Measurements from ENCODE around the gene LAMB1. TPM values are rescaled to one million over a fixed set of nuclear protein-coding genes. Genes with fewer than 3 reads are reported as not detected.
A peak's percentile ranks its signal among the peaks of the same experiment; 100 is the strongest.

Gene LAMB1
- total and polyA plus RNA-seq, 7 donors = 17.0 to 45.9 (median 25.8) TPM

DNA sequence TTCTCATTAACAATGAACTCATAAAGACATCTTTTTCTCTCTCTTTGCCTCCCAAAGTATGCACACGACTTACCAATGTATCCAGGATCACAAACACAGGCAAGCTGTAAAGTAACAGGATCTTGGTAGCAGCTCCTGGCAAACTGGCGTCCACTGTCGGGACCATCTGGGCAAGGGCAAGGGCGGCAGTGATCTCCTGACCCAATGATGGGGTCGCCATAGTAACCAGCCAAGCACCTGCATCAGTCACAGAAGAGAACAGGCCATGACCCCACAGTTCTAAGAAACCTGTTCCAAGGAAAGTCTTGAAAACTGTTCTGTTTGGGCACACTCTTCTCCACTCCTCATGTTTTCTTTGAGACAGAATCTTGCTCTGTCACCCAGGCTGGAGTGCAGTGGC lies 47.6 kb downstream of the LAMB1 start:
- Histone ChIP-seq H3K4me3 (no peak overlapping the region), H3K27me3 (ENCODE audit: insufficient read depth in 3 of 3, low read length in 2 of 3) (peaks cover 0 to 3% (median 0%) of the 10 kb centered on the region in 3 donors), H3K27ac (no peak overlapping the region), H3K4me1 (no peaks in the 10 kb centered on the region), H3K36me3 (ENCODE audit: insufficient read depth in 1 of 2, low read depth in 1 of 2) (peaks cover 0 to 38% of the 10 kb centered on the region in 2 donors), H3K9me3 (no peaks in the 10 kb centered on the region)
- DNase-seq (no peak), ATAC-seq (no peak)
- intact Hi-C loops (cut with DNase I) = no loop called here
- TF ChIP-seq, protein P1, sequence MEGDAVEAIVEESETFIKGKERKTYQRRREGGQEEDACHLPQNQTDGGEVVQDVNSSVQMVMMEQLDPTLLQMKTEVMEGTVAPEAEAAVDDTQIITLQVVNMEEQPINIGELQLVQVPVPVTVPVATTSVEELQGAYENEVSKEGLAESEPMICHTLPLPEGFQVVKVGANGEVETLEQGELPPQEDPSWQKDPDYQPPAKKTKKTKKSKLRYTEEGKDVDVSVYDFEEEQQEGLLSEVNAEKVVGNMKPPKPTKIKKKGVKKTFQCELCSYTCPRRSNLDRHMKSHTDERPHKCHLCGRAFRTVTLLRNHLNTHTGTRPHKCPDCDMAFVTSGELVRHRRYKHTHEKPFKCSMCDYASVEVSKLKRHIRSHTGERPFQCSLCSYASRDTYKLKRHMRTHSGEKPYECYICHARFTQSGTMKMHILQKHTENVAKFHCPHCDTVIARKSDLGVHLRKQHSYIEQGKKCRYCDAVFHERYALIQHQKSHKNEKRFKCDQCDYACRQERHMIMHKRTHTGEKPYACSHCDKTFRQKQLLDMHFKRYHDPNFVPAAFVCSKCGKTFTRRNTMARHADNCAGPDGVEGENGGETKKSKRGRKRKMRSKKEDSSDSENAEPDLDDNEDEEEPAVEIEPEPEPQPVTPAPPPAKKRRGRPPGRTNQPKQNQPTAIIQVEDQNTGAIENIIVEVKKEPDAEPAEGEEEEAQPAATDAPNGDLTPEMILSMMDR (IDR thresholded peaks at IDR 0.05) = no peak
- WGBS, 3 donors = 75 to 85% (median 83%) methylated on average over 5 of the region's 5 CpGs

DNA sequence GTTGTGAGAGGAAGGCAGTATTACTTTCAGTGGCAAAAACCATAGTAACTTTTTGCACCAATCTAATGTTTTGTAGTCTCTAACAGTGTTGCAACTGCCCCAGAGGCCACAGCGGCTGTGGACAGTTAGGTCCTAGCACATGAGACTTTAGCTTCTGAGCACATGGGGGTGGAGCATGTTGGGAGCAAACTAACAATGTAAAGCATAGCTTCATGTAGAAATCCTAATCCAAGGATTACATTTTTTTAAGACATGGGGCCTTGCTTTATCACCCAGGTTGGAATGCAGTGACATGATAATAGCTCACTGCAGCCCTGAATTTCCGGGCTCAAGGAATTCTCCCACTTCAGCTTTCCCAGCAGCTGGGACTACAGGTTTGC lies 49.0 kb downstream of the LAMB1 start:
- H3K9me3 ChIP-seq = no peaks in the 10 kb centered on the region
- no peak overlapping the region for H3K27ac ChIP-seq
- WGBS, 3 donors = 91 to 98% (median 96%) methylated on average over 2 of the region's 2 CpGs
- DNase-seq = no peak
- H3K4me3 ChIP-seq = no peak overlapping the region
- peaks cover 0 to 34% of the 10 kb centered on the region in 2 donors for H3K36me3 ChIP-seq (ENCODE audit: insufficient read depth in 1 of 2, low read depth in 1 of 2)
- peaks cover 0 to 3% (median 0%) of the 10 kb centered on the region in 3 donors for H3K27me3 ChIP-seq (ENCODE audit: insufficient read depth in 3 of 3, low read length in 2 of 3)
- no peak for ATAC-seq
- H3K4me1 ChIP-seq = no peaks in the 10 kb centered on the region
- TF ChIP-seq, protein P1 (IDR thresholded peaks at IDR 0.05) = no peak
- intact Hi-C loops (cut with DNase I) = no loop called here

DNA sequence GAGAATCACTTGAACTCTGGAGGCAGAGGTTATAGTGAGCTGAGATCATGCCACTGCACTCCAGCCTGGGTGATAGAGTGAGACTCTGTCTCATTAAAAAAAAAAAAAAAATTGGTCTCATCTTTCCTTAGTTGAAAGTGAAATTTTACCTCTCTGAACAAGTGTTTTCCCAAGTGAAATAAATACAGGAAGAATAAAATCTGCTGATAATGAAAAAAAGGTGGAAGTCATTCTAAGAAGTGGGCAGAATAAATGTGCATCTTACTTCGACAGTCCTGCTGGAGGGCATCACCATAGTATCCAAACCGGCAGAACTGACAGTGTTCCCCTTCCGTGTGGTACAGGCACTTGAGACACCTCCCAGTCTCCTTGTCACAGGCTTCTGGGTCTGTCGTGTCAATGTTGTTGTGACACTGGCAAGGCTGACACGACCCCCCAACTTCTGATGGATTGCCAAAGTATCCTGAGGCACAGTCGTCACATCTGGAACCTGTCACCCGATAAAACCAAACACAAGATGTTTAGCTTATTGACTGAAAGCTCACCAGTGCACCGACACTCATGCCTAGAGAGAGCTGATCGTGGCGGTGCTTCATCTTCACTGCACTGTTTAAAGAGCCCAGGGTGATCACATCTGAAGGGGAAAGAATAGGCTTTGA lies 49.6 kb downstream of the LAMB1 start:
- WGBS, 3 donors = 82 to 83% (median 82%) methylated on average over 10 of the region's 10 CpGs
- Histone ChIP-seq H3K4me3 (no peak overlapping the region), H3K4me1 (no peaks in the 10 kb centered on the region), H3K27me3 (ENCODE audit: insufficient read depth in 3 of 3, low read length in 2 of 3) (peaks cover 0 to 3% (median 0%) of the 10 kb centered on the region in 3 donors), H3K36me3 (ENCODE audit: insufficient read depth in 1 of 2, low read depth in 1 of 2) (peaks cover 0 to 34% of the 10 kb centered on the region in 2 donors), H3K9me3 (no peaks in the 10 kb centered on the region), H3K27ac (no peak overlapping the region)
- DNase-seq = no peak
- TF ChIP-seq, protein P1 (IDR thresholded peaks at IDR 0.05) = no peak
- no peak for ATAC-seq
- intact Hi-C loops (cut with DNase I) = no loop called here

DNA sequence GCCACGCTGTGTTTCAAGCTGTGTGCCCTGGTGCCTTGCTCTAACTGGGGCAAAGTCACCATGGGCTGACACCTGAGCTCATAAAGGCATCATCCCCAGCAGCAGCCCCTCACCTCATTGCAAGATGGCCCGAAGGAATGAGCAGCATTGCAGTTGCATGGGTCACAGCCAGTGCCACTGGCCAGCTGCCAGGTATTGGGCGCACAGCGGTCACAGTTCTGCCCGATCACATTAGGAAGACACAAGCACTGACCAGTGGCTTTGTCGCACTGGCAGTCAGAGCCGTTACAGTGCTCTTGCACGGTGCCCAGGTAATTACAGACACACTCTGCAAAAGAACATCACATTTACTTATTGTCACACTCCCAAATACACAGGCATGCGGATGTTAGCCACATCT lies 51.1 kb downstream of the LAMB1 start:
- 34 to 64% (median 41%) methylated on average over 9 of the region's 9 CpGs for WGBS, 3 donors
- DNase-seq (no peak), ATAC-seq (peak in 1 of 4 donors; percentile 19)
- no peaks in the 10 kb centered on the region for H3K4me1 ChIP-seq
- no peaks in the 10 kb centered on the region for H3K9me3 ChIP-seq
- no peak overlapping the region for H3K4me3 ChIP-seq
- intact Hi-C loops (cut with DNase I) = no loop called here
- H3K36me3 ChIP-seq (ENCODE audit: insufficient read depth in 1 of 2, low read depth in 1 of 2) = peaks cover 0 to 38% of the 10 kb centered on the region in 2 donors
- H3K27ac ChIP-seq = no peak overlapping the region
- TF ChIP-seq, protein P1 (IDR thresholded peaks at IDR 0.05) = no peak
- peaks cover 0 to 3% (median 0%) of the 10 kb centered on the region in 3 donors for H3K27me3 ChIP-seq (ENCODE audit: insufficient read depth in 3 of 3, low read length in 2 of 3)
